Progenitor cell of endocrine pancreas (in vitro differentiated cells): Measurements from ENCODE around the gene TRPC4AP. TPM values are rescaled to one million over a fixed set of nuclear protein-coding genes. Genes with fewer than 3 reads are reported as not detected.

ENCODE experiments used
- DNase-seq: peaks from one replicate; pipeline ENCODE4 v3.0.0; 2021; ENCODE audit warnings: low spot score; ENCODE audit not compliant: unreplicated experiment
- H3K27ac Mint-ChIP-seq: 2 replicates; pipeline ENCODE4 v1.8.0; 2021; ENCODE audit warnings: mild to moderate bottlenecking, moderate library complexity, mixed read lengths
- H3K27me3 Mint-ChIP-seq: 2 replicates; pipeline ENCODE4 v1.8.0; 2021; ENCODE audit warnings: mixed read lengths
- H3K36me3 Mint-ChIP-seq: 2 replicates; pipeline ENCODE4 v1.8.0; 2022; ENCODE audit warnings: mixed read lengths; ENCODE audit not compliant: insufficient read depth
- H3K4me1 Mint-ChIP-seq: 2 replicates; pipeline ENCODE4 v1.8.0; 2021; ENCODE audit warnings: low read depth, mixed read lengths
- H3K4me3 Mint-ChIP-seq: 2 replicates; pipeline ENCODE4 v1.8.0; 2021; ENCODE audit warnings: low read depth, mild to moderate bottlenecking, moderate library complexity, mixed read lengths
- H3K9me3 Mint-ChIP-seq: 2 replicates; pipeline ENCODE4 v1.8.0; 2021; ENCODE audit warnings: low read depth, mixed read lengths
- total RNA-seq: library from RNA; stranded (reverse); gene quantifications from 2 replicates; pipeline ENCODE4 v1.2.1, GENCODE V29; 2021
- TF ChIP-seq, protein P1 (sequence below): fragments of 200-600 bp; sonication (generic); IDR thresholded peaks from one replicate; pipeline ENCODE4 v1.5.0; 2021; ENCODE audit warnings: antibody characterized with exemption, mild to moderate bottlenecking; ENCODE audit not compliant: unreplicated experiment

The TRPC4AP gene
- total RNA-seq, 1 donor from 2014 or later, result 122 TPM

DNA sequence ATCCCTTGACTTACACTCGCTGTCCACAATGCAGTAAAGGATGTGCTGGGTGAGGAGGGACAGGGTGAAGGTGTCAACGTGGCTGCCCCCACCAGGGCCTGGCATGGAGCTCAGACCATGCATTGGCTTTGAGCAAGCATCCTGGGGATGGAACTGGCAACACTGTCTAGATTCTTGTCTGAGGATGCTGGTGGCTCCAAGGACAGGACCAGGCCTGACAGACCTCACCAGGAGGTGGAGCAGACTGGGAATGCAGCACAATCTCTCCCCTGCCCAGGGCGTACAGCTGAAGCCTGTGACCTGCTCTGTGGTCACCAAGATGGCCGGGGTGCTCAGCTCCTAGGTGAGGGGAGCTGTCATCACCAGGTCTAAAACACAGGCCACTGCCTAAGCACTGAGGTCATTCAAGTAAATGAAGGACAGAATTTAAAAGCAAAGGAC lies 86.1 kb downstream of the TRPC4AP start:
- Mint-ChIP-seq H3K36me3 (peaks cover 39% of the 10 kb centered on the region), H3K4me1 (no peaks in the 10 kb centered on the region), H3K27me3 (no peaks in the 10 kb centered on the region), H3K9me3 (no peaks in the 10 kb centered on the region), H3K27ac (no peak overlapping the region), H3K4me3 (no peak overlapping the region)
- TF ChIP-seq, protein P1, sequence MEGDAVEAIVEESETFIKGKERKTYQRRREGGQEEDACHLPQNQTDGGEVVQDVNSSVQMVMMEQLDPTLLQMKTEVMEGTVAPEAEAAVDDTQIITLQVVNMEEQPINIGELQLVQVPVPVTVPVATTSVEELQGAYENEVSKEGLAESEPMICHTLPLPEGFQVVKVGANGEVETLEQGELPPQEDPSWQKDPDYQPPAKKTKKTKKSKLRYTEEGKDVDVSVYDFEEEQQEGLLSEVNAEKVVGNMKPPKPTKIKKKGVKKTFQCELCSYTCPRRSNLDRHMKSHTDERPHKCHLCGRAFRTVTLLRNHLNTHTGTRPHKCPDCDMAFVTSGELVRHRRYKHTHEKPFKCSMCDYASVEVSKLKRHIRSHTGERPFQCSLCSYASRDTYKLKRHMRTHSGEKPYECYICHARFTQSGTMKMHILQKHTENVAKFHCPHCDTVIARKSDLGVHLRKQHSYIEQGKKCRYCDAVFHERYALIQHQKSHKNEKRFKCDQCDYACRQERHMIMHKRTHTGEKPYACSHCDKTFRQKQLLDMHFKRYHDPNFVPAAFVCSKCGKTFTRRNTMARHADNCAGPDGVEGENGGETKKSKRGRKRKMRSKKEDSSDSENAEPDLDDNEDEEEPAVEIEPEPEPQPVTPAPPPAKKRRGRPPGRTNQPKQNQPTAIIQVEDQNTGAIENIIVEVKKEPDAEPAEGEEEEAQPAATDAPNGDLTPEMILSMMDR, result no peak
- no peak for DNase-seq

DNA sequence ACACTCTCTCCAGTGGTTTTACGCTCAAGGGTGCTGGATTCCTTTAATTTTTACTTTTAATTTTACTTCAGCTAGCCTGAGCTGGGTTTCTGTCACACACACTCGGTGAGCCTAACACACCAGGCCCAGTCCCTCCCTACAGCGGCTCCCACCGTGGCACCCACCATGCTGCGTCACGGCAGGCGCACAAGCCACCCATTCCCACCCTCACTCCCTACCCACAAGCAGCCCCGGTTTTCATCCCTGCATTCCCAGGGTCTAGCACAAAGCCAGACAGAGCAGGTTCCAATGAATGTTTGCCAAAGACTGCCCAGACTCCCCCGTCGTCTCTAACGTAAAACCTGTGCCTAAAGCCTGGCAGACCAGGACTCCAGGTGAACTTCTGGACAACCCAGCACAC lies 86.6 kb downstream of the TRPC4AP start:
- Mint-ChIP-seq H3K36me3 (peaks cover 36% of the 10 kb centered on the region), H3K9me3 (no peaks in the 10 kb centered on the region), H3K27ac (peak overlapping the region; percentile 34), H3K27me3 (no peaks in the 10 kb centered on the region), H3K4me3 (no peak overlapping the region), H3K4me1 (no peaks in the 10 kb centered on the region)
- no peak for DNase-seq
- TF ChIP-seq, protein P1, result no peak

DNA sequence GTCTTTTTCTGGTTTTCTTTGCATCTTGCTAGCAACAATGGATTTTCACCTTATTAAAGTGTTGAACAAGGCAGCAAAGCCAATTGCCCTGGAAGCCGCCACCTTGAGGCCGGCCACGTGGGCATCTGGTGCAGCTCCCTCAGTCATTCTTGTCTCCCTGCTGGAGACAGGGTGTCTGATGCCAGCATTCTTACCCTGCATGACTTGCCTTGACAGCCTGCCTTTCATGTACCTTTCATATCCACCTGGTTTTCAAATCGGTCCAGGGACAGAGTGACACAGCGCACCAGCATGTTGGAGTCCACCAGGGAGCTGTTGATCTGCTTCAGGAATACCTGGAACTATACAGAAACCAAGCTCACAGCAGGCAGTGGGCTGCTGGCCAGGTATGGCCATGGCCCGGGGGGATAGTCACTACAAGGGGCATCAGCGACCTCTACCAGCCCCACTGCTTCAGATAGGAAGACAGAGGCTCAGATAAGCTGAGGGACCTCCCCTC lies 87.1 kb downstream of the TRPC4AP start:
- Mint-ChIP-seq H3K4me1 (no peaks in the 10 kb centered on the region), H3K27me3 (no peaks in the 10 kb centered on the region), H3K36me3 (peaks cover 37% of the 10 kb centered on the region), H3K27ac (no peak overlapping the region), H3K4me3 (no peak overlapping the region), H3K9me3 (no peaks in the 10 kb centered on the region)
- TF ChIP-seq, protein P1, result no peak
- DNase-seq, result no peak

DNA sequence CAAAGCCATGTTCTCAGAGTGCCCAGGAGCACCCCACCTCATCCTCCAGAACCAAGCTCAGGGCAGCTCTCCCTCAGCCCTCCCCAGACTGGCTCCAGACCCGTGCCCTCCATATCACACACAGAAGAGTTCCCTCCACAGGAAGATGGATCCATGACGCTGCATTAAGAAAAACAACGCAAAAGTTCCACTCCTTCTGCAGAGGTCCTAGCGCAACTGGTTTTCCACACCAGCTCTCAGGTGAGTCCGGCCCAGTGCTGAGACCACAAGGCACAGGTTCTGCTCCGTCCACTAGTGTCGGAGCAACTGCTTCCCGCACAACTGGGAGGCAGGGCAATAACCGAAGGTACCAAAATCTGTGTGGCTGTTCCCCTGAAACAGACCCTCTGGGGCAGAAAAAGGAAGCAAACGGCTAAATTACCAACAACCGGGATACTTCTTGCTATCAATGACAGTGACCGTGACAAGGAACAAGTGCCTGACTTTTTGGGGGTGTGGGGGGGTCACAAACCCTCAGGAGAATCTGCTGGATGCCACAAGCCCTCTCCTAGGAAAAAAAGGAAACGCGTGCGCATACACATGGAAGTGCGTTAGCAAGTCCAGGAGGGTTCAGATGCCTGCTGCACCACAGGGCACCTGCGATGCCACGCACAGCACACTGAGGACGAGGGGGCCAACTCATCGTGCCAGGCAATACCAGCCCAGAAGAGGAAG lies 87.7 kb downstream of the TRPC4AP start:
- H3K4me3 Mint-ChIP-seq, result no peak overlapping the region
- H3K9me3 Mint-ChIP-seq, result no peaks in the 10 kb centered on the region
- DNase-seq, result no peak
- H3K4me1 Mint-ChIP-seq, result no peaks in the 10 kb centered on the region
- H3K27me3 Mint-ChIP-seq, result no peaks in the 10 kb centered on the region
- peak overlapping the region; percentile 34 for H3K27ac Mint-ChIP-seq
- peaks cover 37% of the 10 kb centered on the region for H3K36me3 Mint-ChIP-seq
- TF ChIP-seq, protein P1, result no peak

DNA sequence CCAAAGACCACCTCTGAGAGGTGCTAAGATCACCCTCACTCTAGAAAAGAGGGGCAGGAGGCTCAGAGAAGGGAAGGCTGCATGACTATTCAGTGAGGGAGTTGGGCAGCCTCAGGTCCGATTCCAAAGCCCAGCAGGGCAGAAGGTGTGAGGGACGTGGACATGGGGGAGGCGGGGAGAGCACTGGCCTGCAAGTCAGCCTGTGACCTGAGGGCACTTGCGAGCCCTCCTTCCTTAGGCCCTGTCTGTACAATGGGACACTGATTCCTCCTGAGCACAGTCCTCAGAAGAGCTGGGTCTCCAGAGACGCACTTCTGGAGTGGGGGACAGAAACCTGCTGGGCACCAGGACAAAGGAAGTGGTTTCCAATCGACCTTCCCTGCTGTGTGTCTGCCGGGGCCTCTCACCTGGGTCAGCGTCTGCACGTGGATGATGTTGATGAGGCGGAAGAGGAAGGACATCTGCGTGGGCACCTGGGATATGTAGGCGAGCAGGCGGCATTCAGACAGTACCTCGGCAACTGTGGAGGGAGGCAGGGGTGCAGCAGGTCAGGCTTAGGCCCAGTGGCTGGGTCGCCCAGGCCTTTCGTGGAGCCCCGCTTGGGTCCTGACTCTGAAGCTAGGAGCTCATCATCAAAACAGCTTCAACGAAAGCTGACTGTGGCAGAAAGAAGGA lies 88.4 kb downstream of the TRPC4AP start:
- no peak for DNase-seq
- TF ChIP-seq, protein P1, result no peak
- H3K27me3 Mint-ChIP-seq, result no peaks in the 10 kb centered on the region
- no peak overlapping the region for H3K4me3 Mint-ChIP-seq
- no peaks in the 10 kb centered on the region for H3K4me1 Mint-ChIP-seq
- peaks cover 36% of the 10 kb centered on the region for H3K36me3 Mint-ChIP-seq
- H3K27ac Mint-ChIP-seq, result peak overlapping the region; percentile 4
- no peaks in the 10 kb centered on the region for H3K9me3 Mint-ChIP-seq
